Stimulated activated CD8-positive, alpha-beta memory T cell treated with anti-CD3 and anti-CD28 coated beads, Interleukin-7, amount 100 ng/mL, for 4 hours (primary cell): ENCODE measurements around the gene C12orf76.
"Not testable (repeated sequence)": the region's sequence is repeated elsewhere in the genome, so short reads cannot be mapped to it uniquely, and the experiment has no call there.

Experiments used
- DNase-seq, 2 donors: peaks; one replicate each; pipeline ENCODE4 v3.0.0-alpha.2; 2020; ENCODE audit warnings: low read depth in 2 of 2

Gene C12orf76

GRCh38 chr12:110065540-110065939 lies 17.2 kb upstream of the C12orf76 start:
- DNase-seq: no peak

- no peak for DNase-seq
These were observed 13.9 kb upstream of the C12orf76 start for GRCh38 chr12:110062241-110062640.

- no peak for DNase-seq
These were observed 11.3 kb upstream of the C12orf76 start for GRCh38 chr12:110059651-110060000.

GRCh38 chr12:110058875-110059615 lies 10.7 kb upstream of the C12orf76 start:
- no peak for DNase-seq

GRCh38 chr12:110056643-110057042 lies 8.3 kb upstream of the C12orf76 start:
- not testable (repeated sequence) for DNase-seq

GRCh38 chr12:110055375-110056352 lies 7.3 kb upstream of the C12orf76 start:
- DNase-seq: not testable (repeated sequence)

GRCh38 chr12:110050927-110051326 lies 2.6 kb upstream of the C12orf76 start:
- DNase-seq: no peak

- not testable (repeated sequence) for DNase-seq
These were observed 1.3 kb upstream of the C12orf76 start for GRCh38 chr12:110049666-110050065.

GRCh38 chr12:110049034-110049433 lies 712 bp upstream of the C12orf76 start:
- DNase-seq: not testable (repeated sequence)

GRCh38 chr12:110047297-110047940 lies 903 bp downstream of the C12orf76 start:
- no peak for DNase-seq

GRCh38 chr12:110046451-110047187 lies 1.7 kb downstream of the C12orf76 start:
- no peak for DNase-seq

- DNase-seq: no peak
These were observed 6.1 kb downstream of the C12orf76 start for GRCh38 chr12:110042264-110042663.

- DNase-seq: no peak
These were observed 9.1 kb downstream of the C12orf76 start for GRCh38 chr12:110039085-110039807.

- DNase-seq: no peak
These were observed 9.6 kb downstream of the C12orf76 start for GRCh38 chr12:110038741-110039084.

GRCh38 chr12:110037315-110037714 lies 11.0 kb downstream of the C12orf76 start:
- DNase-seq: no peak

- no peak for DNase-seq
These were observed 12.7 kb downstream of the C12orf76 start for GRCh38 chr12:110035534-110036104.

- no peak for DNase-seq
These were observed 14.4 kb downstream of the C12orf76 start for GRCh38 chr12:110033888-110034287.

GRCh38 chr12:110029290-110029815 lies 19.0 kb downstream of the C12orf76 start:
- no peak for DNase-seq

GRCh38 chr12:110028323-110028722 lies 20.0 kb downstream of the C12orf76 start:
- DNase-seq: no peak

GRCh38 chr12:110024051-110024450 lies 24.3 kb downstream of the C12orf76 start:
- DNase-seq: no peak
